BLaER1 (cell line): ENCODE measurements around the gene MOCOS.
A peak's percentile ranks its signal among the peaks of the same experiment; 100 is the strongest.

Source experiments
- H3K27ac ChIP-seq: shearing (Covaris generic); formaldehyde crosslinking; 2 replicates; pipeline ENCODE4 v1.8.1; 2022
- H3K27me3 ChIP-seq: shearing (Covaris generic); formaldehyde crosslinking; 2 replicates; pipeline ENCODE4 v1.8.1; 2022
- H3K36me3 ChIP-seq: shearing (Covaris generic); formaldehyde crosslinking; 2 replicates; pipeline ENCODE4 v1.8.1; 2022
- H3K4me1 ChIP-seq: shearing (Covaris generic); formaldehyde crosslinking; 2 replicates; pipeline ENCODE4 v1.8.1; 2022
- H3K4me2 ChIP-seq: shearing (Covaris generic); formaldehyde crosslinking; 2 replicates; pipeline ENCODE4 v1.8.1; 2022
- H3K4me3 ChIP-seq: shearing (Covaris generic); formaldehyde crosslinking; 2 replicates; pipeline ENCODE4 v1.8.1; 2022
- H3K9ac ChIP-seq: shearing (Covaris generic); formaldehyde crosslinking; 2 replicates; pipeline ENCODE4 v1.8.1; 2022
- H3K9me3 ChIP-seq: shearing (Covaris generic); formaldehyde crosslinking; 2 replicates; pipeline ENCODE4 v1.8.1; 2022
- H4K20me1 ChIP-seq: shearing (Covaris generic); formaldehyde crosslinking; 2 replicates; pipeline ENCODE4 v1.8.1; 2022
- Cebpa-rat ChIP-seq: shearing (Covaris generic); IDR thresholded peaks from 2 replicates; pipeline ENCODE4 v1.8.1; 2022

Gene MOCOS

GRCh38 chr18:36297417-36298125 lies 110.3 kb downstream of the MOCOS start, which contains the start of gene FHOD3:
Gene FHOD3, plus strand, starts transcription at chr18:36297713. Its CDS starts 123 bp downstream, at chr18:36297836.
- Histone ChIP-seq H3K4me3 (peak within 1 kb of the TSS; percentile 79), H3K4me1 (peaks cover 9% of the 10 kb centered on the region; the same call in 1 of the 2 replicates), H3K27ac (no peak within 1 kb of the TSS), H3K4me2 (peak within 1 kb of the TSS; percentile 98), H4K20me1 (no peaks in the 10 kb centered on the region; the same call in 1 of the 2 replicates), H3K36me3 (no peaks in the 10 kb centered on the region), H3K27me3 (peaks cover 14% of the 10 kb centered on the region; the same call in 1 of the 2 replicates), H3K9me3 (no peaks in the 10 kb centered on the region), H3K9ac (peak within 1 kb of the TSS; percentile 69)
- no peak for TF ChIP-seq Cebpa-rat

GRCh38 chr18:36298126-36298741 lies 110.9 kb downstream of the MOCOS start:
- Histone ChIP-seq H3K27me3 (peaks cover 14% of the 10 kb centered on the region; the same call in 1 of the 2 replicates), H3K4me1 (peaks cover 9% of the 10 kb centered on the region; the same call in 1 of the 2 replicates), H3K9ac (peak overlapping the region; percentile 69), H3K4me3 (peak overlapping the region; percentile 79), H3K4me2 (peak overlapping the region; percentile 98), H3K27ac (no peak overlapping the region), H4K20me1 (no peaks in the 10 kb centered on the region; the same call in 1 of the 2 replicates), H3K36me3 (no peaks in the 10 kb centered on the region), H3K9me3 (no peaks in the 10 kb centered on the region)
- no peak for TF ChIP-seq Cebpa-rat

GRCh38 chr18:36299015-36299414 lies 111.7 kb downstream of the MOCOS start:
- Histone ChIP-seq H3K4me3 (no peak overlapping the region), H3K27ac (no peak overlapping the region), H3K9me3 (no peaks in the 10 kb centered on the region), H3K4me1 (peaks cover 9% of the 10 kb centered on the region; the same call in 1 of the 2 replicates), H3K36me3 (no peaks in the 10 kb centered on the region), H3K9ac (no peak overlapping the region), H3K4me2 (peak overlapping the region; percentile 98), H4K20me1 (no peaks in the 10 kb centered on the region; the same call in 1 of the 2 replicates), H3K27me3 (peaks cover 14% of the 10 kb centered on the region; the same call in 1 of the 2 replicates)
- no peak for TF ChIP-seq Cebpa-rat

- H3K4me1 ChIP-seq = peaks cover 9% of the 10 kb centered on the region; the same call in 1 of the 2 replicates
- H3K9me3 ChIP-seq = no peaks in the 10 kb centered on the region
- no peak overlapping the region for H3K27ac ChIP-seq
- no peak overlapping the region for H3K4me3 ChIP-seq
- H3K4me2 ChIP-seq = no peak overlapping the region
- H4K20me1 ChIP-seq = no peaks in the 10 kb centered on the region; the same call in 1 of the 2 replicates
- H3K36me3 ChIP-seq = no peaks in the 10 kb centered on the region
- no peak overlapping the region for H3K9ac ChIP-seq
- no peak for TF ChIP-seq Cebpa-rat
- peaks cover 14% of the 10 kb centered on the region; the same call in 1 of the 2 replicates for H3K27me3 ChIP-seq
These were observed 112.9 kb downstream of the MOCOS start for GRCh38 chr18:36300211-36300610.

- Histone ChIP-seq H3K4me2 (no peak overlapping the region), H3K36me3 (no peaks in the 10 kb centered on the region), H3K9ac (no peak overlapping the region), H3K27me3 (peaks cover 8% of the 10 kb centered on the region; the same call in 1 of the 2 replicates), H3K4me3 (no peak overlapping the region), H3K9me3 (no peaks in the 10 kb centered on the region), H3K27ac (no peak overlapping the region), H4K20me1 (no peaks in the 10 kb centered on the region; the same call in 1 of the 2 replicates), H3K4me1 (peaks cover 5% of the 10 kb centered on the region; the same call in 1 of the 2 replicates)
- TF ChIP-seq Cebpa-rat = no peak
These were observed 114.6 kb downstream of the MOCOS start for GRCh38 chr18:36301884-36302283.

- Histone ChIP-seq H3K27ac (no peak overlapping the region), H3K4me2 (no peak overlapping the region), H3K9ac (no peak overlapping the region), H4K20me1 (no peaks in the 10 kb centered on the region; the same call in 1 of the 2 replicates), H3K4me3 (no peak overlapping the region), H3K4me1 (peaks cover 5% of the 10 kb centered on the region; the same call in 1 of the 2 replicates), H3K36me3 (no peaks in the 10 kb centered on the region), H3K27me3 (peaks cover 8% of the 10 kb centered on the region; the same call in 1 of the 2 replicates), H3K9me3 (no peaks in the 10 kb centered on the region)
- no peak for TF ChIP-seq Cebpa-rat
These were observed 115.4 kb downstream of the MOCOS start for GRCh38 chr18:36302676-36303075.

GRCh38 chr18:36303211-36303844 lies 116.0 kb downstream of the MOCOS start:
- Histone ChIP-seq H3K4me2 (no peak overlapping the region), H3K27ac (no peak overlapping the region), H3K4me1 (peaks cover 5% of the 10 kb centered on the region; the same call in 1 of the 2 replicates), H3K4me3 (no peak overlapping the region), H4K20me1 (no peaks in the 10 kb centered on the region; the same call in 1 of the 2 replicates), H3K36me3 (no peaks in the 10 kb centered on the region), H3K27me3 (peaks cover 5% of the 10 kb centered on the region; the same call in 1 of the 2 replicates), H3K9me3 (no peaks in the 10 kb centered on the region), H3K9ac (no peak overlapping the region)
- TF ChIP-seq Cebpa-rat = no peak

- TF ChIP-seq Cebpa-rat = no peak
- Histone ChIP-seq H3K4me1 (no peaks in the 10 kb centered on the region), H3K27me3 (no peaks in the 10 kb centered on the region), H3K4me2 (no peak overlapping the region), H3K9ac (no peak overlapping the region), H3K4me3 (no peak overlapping the region), H3K36me3 (no peaks in the 10 kb centered on the region), H3K27ac (no peak overlapping the region), H4K20me1 (no peaks in the 10 kb centered on the region; the same call in 1 of the 2 replicates), H3K9me3 (no peaks in the 10 kb centered on the region)
These were observed 117.4 kb downstream of the MOCOS start for GRCh38 chr18:36304723-36305122.

GRCh38 chr18:36305375-36305774 lies 118.1 kb downstream of the MOCOS start:
- no peak overlapping the region for H3K4me2 ChIP-seq
- no peaks in the 10 kb centered on the region; the same call in 1 of the 2 replicates for H4K20me1 ChIP-seq
- no peak overlapping the region for H3K9ac ChIP-seq
- H3K4me1 ChIP-seq = no peaks in the 10 kb centered on the region
- no peak for TF ChIP-seq Cebpa-rat
- no peaks in the 10 kb centered on the region for H3K9me3 ChIP-seq
- no peak overlapping the region for H3K27ac ChIP-seq
- no peaks in the 10 kb centered on the region for H3K27me3 ChIP-seq
- H3K4me3 ChIP-seq = no peak overlapping the region
- no peaks in the 10 kb centered on the region for H3K36me3 ChIP-seq
